ENCODE measurements around the gene DLX6.

DLX6 gene

DNA sequence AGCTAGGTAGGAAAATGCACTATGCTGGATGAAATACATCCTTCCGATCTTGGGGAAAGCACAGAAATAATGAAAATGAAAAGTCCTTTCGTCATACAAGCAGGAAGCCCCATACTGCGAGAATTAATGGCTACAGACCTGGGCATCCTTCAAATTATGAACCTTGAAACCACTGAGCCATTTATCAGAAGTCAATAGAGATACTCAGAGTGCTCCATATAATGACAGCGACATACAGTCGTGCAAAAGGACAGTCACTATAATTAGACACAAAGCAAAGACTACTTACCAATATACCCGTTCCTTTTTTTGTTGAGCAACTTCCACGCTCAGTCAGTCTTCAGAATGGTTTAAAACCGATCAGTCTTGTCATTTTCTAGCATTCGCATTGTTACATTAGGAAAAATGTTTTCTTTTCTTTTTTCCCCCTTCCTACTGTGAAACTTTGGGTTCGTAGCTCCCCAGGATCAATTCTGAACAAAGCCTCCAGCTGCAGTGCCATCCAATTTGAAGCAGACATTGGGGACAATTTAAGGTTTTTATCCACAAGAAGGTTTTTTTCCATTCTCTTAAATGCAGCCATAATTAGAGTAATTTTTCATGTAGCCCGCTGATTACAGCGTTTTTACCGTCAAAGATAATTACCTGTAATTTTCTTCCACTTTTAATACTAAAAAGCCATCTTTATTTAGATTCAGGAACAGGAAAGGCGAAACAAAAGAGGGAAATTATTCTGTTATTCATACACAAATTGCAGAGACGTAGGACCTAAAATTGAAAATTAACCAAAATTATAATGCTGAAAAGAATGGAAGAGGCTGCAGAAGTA, 6.4 kb downstream of the DLX6 start:
- no peak for DNase-seq (ENCODE audit: low read depth)

DNA sequence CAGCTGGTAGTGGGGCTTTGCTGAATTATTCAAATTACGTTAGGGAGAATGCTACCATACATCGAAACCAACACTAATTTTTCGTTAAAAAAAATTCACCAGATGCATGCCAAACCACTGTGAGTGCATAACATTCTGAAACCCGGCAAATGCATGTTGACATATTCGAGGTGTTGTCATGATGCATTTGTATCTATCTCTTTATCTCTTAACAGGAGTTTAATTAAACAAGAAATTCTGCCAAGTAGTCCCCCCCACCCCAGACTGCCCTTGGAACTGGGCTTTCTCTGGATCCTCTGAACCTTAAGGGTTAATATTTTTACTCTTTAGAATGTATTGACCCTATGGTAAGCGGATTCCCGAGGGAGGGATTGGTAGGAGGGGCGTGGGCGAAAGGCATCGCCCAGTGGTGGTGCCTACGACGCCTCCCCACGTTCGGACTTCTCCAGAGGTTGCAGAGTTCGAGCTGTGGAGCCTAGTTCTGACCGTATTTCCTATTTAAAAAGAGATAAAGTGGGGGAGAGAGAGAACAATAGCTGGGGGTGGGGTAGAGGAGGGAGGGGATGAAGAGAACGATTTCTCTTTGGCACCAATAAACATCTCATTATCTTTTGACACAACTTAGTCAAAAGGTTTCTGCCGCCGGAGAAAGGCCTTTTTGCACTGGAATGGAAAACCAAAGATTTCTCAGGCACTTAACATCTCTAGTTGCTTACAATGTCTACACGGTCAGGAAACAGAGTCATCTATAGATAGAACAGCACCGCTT, 7.2 kb downstream of the DLX6 start:
- DNase-seq (ENCODE audit: low read depth) = no peak

DNA sequence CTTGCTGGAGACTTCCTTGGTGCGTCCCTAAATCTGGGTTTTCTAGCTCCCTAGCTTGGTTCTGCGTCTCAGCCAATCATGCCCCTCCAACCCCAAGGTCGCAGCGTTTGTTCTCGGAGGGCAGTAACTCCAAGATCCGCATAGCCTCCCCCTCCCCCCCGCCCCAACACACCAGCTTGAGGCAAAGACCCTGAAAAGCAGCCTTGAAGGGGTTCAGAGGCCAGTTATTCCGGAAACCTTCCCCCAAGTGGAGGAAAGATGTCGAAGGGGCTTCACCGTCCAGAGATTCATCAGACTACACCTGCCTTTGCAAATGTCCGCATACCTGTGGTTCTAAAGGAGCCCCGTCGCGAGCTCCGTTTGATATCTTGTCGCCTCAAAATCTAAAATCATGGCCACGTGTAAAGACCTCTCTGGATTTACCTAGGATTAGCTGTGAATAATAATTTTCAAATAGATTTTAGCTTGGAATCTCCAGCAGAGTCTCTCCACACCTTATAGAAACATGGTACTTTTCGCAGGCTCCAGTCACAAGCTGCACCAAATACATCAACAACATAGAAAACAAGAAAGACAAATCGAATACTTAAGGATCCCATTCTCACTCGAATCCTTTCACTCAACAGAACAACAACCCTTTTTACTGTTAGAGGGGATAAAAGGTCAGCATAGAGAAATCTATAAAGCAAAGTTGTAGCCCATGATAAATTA, 7.9 kb downstream of the DLX6 start:
- DNase-seq (ENCODE audit: low read depth) = no peak

DNA sequence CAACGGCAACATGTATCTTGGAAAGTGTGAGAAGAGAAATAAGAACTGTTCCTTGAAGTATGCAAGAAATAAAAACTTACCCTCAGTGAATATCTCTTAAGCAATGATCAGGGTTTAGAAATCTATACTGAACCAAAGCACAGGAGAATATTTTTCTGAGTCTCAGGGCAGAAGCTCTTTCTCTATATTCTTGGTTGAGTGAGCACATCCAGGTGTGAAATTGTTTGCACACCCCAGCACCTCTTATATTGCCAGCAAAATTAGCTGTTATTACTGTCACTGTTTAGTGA, 8.4 kb downstream of the DLX6 start:
- DNase-seq (ENCODE audit: low read depth) = no peak

DNA sequence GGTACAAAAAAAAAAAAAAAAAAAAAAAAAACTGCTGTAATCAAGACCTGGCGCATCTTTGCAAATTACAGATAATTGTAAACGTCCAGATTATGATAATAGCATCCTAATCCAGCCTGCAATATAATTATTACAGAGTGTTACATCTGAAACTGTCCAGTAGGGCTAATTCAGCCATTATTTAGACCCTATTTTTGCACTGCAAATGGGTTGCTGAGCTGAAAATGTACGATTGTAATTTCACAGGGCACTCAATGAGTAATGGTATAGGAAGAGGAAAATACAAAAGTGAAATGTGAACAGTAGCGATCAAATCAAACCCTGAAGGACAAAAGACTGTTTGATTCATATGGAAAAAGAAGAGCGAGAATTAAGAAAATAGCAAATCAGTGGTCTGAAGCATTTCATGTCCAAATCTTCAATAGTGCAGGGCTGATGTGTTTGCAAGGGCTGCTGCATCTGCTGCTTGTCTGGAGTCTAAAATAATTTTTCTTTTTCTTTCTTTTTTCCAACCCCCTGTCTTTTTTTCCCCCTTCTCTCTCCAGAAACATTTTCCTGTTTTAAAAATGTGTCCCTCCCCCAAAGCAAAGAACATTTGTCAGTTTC, 8.9 kb downstream of the DLX6 start:
- no peak for DNase-seq (ENCODE audit: low read depth)

DNA sequence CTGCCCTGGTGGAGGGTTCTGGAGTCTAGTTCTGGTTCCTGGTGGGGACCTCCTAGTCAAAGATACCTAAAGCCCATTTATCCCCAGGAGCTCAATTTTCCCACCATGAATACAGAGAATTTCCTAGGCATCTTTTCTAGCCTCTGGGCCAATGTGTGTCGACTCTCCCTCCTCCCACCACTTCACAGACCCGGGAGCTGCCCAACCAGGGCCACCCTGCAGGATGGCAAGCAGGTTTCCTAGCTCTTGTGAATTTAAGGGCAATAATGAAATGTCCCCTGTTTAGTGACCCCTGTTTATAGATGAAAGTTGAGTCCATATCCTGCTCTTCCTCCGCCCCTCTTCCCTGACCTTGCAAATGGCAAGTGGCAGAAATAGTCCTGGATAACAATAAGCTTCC, 9.9 kb downstream of the DLX6 start:
- no peak for DNase-seq (ENCODE audit: low read depth)

DNA sequence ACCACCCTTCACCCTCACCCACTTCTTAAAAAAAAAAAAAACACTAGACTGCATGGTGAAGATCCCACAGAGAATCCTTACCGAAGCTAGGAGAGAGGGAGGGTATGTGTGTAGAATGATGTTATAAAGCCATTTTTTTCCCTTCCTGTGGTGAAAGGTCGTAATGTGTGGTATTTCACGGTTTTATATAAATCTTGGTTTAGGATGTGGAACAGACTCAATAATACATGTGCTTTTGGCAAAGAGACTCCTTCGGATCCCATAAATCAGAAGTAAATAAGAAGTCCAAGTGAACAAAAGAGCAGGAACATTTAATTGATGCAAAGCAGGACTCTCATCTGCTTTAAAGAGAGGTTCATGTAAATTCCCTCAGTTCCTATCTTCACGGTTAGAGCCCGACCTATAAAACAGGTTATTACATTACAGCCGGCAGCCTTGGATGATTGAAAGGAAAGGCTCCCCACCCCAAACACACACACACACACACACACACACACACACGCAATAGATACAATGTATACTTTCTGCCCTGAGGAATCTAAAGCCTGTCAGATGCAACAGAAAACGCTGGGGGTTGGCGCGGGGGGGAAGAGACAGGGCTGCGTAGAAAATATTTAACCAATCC, 10.5 kb downstream of the DLX6 start:
- no peak for DNase-seq (ENCODE audit: low read depth)

DNA sequence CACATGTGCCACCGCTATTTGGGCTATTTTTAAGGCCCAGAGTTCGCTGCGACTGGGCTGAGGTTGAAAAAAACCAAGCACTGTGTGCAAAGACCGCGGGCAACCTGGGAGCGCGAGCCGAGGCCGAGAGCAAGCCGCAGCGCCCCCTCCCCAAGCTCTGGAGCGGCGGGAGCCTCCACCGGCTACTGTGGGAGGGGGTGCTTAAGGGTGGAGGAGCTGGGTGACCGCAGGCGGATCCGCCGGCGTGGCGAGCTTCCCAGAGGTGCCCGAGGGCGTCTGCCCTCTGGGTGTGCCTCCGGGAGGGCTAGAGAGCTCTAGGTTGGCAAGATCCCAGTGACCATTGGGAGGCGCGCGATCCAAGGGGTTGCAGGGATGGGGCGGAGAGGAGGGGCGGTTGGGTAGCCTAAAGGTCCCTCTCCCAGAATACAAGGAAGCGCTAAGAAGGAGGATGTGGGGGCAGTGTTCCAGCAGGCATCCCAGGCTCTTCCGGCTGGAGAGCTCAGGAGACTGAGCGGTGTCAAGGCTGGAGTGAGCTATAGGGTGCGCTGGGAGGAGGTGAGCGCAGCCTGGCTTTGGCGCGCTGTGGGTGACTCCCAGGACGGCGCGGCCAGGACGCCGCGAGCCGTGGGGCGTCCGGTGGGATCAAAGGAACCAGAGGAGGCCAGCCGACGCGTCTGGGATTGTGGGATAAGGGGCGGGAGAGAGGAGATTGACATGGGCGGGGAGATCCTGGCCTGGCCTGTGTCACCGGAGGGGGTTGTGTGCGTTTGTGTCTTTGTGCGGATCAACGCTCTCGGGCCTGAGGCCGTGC, 11.2 kb downstream of the DLX6 start:
- no peak for DNase-seq (ENCODE audit: low read depth)

DNA sequence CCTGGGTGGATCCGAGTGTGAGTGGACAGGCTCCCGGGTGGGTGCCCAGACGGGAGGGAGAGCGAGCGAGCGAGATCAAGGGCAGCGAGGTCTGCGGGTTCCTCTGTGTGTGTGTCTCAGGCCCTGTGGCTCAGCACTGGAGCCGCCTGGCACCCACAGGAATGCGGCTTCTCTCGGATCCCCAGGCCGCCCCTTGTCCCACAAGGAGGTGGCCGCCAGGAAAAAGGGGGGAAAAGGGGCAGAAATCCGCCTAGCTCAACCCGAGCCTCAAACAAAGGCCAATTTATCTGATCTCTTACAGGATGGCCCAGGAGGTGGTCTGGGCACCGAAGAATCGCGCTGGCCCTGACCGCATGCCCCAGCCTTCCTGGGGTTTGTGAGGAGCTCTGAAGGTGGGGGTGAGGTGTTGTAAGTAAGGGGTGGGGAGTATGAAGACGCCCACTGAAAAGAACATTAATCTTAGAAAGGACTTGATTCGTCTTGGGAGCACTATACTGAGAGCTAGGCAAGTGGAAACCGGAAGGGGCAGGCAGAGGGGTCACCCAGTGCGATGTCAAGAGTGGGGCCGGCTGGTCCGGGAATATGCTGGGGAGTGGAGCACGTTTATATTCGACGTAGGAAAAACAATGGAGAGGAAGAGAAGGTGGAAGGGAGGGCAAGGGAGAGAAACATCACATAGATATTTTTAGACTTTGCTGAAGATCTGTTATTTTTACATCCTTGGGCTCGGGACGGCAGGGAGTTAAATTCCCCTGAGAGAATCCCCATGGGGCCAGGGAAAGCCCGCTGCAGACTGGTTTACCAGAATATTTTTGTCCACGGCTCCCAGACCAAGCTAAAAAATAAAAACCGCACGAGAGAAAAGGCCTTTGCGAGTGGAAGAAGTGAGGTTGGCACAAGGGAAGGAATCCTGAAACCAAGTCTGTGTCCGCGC, 12.1 kb downstream of the DLX6 start:
- no peak for DNase-seq (ENCODE audit: low read depth)

DNA sequence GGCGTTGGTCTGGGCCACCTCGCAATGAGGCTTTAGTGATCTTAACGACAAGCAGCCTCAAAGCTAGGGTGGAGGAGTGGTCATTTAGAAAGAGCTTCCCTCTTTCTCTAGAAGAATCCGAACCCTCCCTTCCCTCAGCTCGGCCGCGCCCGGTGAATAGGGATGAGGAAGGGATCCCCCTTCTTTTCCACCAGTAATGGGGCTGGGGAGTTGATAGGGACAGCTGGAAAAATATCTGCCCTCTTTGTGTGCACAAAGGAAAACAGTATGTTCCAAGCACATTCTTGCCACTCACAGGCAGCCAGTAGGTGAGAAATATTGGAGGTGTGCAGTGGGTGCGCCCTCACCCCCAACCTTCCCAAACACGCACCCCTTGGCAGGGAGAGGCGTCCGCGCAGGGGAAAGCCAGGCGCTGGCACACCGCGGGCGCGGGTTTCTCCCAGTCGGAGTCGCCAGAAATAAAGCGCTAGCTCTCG, 12.8 kb downstream of the DLX6 start:
- DNase-seq (ENCODE audit: low read depth) = no peak

DNA sequence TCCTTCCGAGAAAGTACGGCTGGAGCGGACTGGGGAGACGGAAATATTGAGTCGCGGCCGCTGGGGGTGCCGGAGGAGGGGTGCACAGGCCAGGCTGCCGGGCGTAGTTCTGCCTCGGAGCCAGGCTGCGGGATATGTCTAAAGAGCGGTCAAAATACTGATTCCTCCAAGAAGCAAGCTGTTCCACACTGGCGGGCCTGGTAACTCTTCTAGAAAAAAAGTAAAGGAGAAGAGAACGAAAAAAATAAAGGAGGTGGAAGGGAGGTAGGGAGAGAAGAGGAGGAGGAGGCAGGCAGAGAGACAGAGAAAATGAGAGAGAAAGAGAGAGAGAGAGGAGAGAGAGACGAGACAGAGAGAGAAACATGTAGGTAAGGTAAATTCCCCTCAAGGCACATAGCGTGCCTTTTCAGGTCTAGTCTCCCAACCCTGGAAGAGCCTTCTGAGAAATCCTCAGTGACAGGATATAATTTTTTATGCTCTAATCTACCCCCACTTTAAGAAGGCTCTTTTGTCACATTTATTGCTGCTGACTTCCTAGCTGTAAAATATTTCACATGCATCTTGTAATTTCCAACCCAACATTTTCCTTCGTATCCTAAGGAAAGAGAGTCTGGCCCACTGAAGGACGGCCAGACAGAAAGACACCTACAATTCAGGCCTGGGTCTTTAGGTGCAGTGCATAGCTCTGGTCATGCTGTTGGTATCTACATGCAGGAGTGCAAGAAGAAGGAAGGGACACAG, 13.6 kb downstream of the DLX6 start:
- DNase-seq (ENCODE audit: low read depth) = no peak

DNA sequence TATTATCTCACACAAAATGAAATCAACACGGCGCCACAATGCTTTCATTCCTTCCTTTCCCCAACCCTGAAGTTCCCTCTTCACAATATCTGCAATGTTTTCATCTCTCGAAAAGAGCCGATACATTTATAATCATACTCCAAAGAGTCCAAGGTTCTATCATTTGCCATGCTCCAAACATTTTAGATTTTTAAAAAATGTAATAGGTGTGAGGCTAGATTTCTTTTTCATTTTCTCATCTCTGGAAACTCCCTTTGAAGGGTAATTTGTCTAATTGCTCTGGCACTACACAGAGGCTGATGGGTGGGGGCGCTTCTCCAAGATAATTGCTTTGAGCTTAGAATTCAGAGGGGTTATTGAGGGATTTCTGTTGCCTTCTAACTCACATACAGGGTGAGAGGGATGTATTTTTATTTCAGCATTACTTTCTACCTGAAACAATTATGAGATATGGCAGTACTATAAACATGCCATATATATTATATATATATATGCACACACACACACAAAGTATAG, 14.4 kb downstream of the DLX6 start:
- no peak for DNase-seq (ENCODE audit: low read depth)

DNA sequence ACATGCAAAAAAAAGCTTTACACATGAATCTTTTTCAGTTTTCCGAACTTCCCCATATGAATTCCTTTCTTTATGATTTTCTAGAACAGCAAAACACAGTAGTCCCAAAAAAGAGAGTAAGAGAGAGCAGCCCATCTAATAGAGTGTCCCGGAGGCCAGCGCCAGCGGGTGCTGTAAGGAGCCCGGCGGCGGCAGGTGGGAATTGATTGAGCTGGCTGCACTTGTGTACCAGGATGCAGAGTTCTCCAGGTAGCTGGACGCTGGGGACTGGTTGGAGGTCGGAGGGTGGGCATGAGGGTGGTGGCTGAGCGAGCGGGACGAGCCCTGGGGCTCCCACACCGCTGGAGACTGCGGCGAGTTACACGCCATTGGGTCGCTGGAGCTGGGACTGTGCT, 15.2 kb downstream of the DLX6 start:
- no peak for DNase-seq (ENCODE audit: low read depth)

DNA sequence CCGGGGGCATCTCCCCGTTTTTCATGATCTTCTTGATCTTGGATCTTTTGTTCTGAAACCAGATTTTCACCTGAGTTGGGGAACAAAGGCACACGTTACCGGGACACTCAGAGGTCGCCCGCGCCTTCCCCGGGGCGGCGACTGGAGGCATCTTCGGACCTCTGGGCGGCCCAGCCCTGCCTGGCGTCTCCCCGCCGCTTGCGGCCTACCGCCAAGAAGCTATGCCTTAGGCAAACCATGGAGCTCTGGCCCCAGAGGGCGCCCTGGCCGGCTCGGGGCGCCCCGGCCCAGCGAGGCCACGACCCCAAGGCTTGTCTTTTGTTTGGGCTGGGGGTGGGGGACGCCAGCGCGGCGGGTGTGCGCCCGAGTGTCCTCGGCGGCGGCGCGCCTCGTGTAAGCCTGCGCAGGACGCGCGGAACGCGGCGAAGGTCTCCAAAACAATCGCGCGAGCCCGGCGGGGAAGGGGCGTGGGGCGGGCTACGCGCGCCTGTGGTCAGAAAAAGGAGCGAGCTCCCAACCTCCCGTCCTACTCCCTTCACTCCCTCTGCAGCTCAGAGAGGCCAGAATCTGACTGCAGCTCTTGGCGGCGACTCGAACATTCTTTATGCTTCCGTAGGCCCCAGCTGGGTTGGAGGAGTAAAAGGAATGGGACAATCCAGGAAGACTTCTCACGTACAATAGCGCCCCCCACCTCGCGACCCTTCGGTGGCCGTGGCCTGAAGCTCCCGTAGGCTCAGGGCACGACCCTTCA, 15.8 kb downstream of the DLX6 start:
- DNase-seq (ENCODE audit: low read depth) = no peak

DNA sequence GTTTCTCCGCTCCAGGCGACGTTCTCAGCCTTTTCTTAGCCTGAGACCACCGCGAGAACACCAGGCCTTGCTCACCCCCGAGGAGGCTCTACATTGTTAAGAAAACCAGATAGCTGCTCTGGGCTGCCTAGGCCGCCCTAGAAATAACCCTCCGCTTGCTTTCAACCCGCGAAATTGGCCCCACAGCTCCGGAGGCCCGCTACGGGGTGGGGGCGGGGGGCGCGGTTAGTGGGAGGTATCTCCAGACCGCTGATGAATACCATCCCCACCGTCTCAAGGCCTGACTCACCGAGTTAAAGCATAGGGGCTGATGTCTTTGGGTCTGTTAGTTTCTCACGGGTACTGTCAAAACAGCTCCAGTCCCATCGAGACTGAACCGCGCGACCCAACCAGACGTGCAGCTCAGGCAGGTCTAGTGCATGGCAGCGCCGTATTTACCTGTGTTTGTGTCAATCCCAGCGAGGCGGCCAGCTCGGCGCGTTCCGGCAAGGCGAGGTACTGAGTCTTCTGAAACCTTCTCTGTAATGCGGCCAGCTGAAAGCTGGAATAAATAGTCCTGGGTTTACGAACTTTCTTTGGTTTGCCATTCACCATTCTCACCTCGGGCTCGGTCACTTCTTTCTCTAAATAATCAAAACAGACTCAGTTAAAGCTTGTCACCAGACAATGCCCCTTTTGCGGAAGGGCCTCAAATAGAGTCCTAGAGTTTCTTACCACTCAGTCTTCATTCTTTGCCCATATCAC, 16.6 kb downstream of the DLX6 start:
- no peak for DNase-seq (ENCODE audit: low read depth)

DNA sequence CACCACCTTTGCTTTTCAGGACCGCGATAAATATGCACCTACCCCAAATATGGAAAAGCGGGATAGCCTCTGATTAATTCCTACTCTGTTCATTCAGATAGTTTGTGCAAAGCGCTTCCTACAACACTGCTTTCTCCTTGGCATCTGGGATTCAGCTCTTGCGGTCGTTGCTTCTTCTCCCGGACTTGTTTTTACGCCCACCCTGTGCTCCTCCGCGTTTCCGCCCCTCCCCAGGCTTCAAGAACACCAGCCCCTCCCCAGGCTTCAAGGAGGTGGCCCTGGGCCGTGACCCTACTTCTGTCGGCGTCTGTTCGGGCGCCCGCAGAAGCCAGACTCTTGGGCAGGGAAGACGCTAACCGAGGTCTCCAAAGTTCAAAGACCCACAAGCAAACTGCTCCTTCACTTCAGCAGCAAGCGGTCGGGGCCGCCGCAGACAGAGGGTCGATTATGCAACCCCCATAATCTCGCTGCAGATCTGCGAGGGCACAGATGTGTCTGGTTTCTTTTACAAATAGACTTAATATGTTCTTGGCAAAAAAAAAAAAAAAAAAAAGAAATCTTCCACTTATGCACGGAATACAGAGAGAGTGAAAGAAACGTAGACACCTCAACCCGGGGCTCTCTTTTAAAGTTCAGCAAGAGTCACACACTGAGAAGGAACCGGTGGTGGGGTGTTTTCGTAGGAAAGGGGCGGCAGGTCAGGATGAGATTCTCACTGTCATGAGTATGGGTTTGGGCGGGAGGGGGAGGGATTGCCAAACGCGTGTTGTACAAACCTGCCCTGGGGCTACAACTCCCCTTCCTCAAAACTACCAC, 17.3 kb downstream of the DLX6 start:
- DNase-seq (ENCODE audit: low read depth) = no peak

All from GM04504 (cell line).